GM19468 (cell line): ENCODE results near the gene HS6ST2.

Experiments used
- ATAC-seq: cut with Tn5 transposase; IDR thresholded peaks from one replicate; pipeline ENCODE4 v1.9.1; 2021; ENCODE audit warnings: mild to moderate bottlenecking, moderate library complexity, moderate number of reproducible peaks; ENCODE audit not compliant: unreplicated experiment; ENCODE audit errors: extremely low read depth

Gene HS6ST2

DNA sequence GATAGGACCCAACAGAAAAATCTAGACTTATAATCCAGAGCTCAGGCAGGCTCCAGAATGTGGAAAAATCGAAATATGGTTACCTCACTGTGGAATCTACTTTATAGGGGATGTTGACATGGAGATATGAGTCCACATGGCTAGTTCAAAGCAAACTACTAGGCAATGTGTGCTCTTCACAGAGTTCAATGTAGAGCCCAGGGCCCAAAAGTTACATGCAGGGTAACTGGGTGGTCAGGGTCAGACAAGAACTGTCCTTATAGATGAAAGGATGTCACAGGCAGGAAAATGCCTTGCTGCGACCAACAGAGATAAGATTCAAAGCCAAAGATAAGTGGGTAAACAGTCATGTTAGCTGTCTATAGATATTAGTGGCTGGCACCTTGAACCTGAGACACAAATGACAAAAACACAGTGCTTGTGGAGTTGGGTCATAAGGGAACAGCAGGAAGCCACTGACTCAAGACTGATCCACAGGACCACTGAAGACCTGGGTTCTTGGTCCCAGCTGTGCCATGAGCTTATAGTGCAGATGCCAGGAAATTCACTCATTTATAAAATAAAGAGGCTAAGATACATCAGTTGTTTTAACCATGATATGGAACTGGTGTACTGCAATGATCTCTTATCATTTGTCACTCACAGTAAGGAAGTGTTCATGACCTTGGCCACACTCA is 367.9 kb downstream of the HS6ST2 start:
- ATAC-seq, result no peak

DNA sequence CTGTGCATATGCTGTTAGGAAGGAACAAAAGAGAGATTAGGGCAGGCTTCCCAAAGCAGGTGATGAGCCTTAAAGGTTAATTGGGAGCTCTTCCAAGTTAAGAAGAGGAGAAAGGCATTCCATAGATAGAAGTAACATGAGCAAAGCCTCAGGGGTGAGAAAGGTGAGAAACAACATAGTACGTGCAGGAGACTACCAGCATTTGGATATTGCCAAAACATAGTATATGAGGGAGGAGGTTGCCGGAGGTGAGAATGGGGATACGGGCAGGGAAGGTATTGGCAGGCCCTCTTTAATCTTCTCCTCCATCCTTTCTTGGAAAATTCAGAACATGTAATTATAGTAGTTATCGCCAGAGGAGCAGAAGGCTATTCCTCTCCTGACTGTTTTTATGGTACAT is 373.5 kb downstream of the HS6ST2 start:
- ATAC-seq, result no peak

DNA sequence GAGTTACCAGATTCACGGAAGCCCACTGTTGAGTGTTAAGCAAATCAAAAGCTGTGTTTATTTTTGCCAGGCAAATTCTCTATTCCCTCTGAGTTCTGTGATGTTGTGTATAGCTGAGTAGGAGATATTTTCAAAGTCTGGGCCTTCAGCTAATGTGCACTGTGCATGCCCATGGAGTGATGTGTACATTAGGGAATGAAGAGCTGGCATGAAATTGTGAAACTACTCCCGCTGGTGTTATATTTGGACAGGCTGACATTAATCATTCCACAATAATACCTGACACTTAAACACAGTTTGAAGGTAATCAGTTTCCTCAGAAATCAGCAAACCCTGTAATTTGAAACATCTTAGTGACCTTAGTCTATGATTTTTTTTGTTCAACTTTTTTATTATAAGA is 381.5 kb downstream of the HS6ST2 start:
- ATAC-seq, result no peak
